Trophoblast cell (in vitro differentiated cells and primary cell): ENCODE data around the gene CALML4.

ENCODE experiments used
- DNase-seq, 2 donors: peaks; one replicate each; pipeline ENCODE4 v3.0.0-alpha.2; 2016
- H2AFZ ChIP-seq: 2 replicates; pipeline ENCODE4 v1.6.1; 2013; ENCODE audit warnings: low read length, moderate library complexity, mild to moderate bottlenecking; ENCODE audit not compliant: insufficient read depth, poor library complexity
- H2AK5ac ChIP-seq: 2 replicates; pipeline ENCODE4 v1.6.1; 2013; ENCODE audit warnings: mild to moderate bottlenecking, low read length
- H2BK120ac ChIP-seq: 2 replicates; pipeline ENCODE4 v1.6.1; 2013; ENCODE audit warnings: low read length, mild to moderate bottlenecking, moderate library complexity; ENCODE audit not compliant: insufficient read depth, poor library complexity
- H2BK12ac ChIP-seq: 2 replicates; pipeline ENCODE4 v1.6.1; 2013; ENCODE audit warnings: mild to moderate bottlenecking, low read length, moderate library complexity
- H2BK5ac ChIP-seq: 2 replicates; pipeline ENCODE4 v1.6.1; 2013; ENCODE audit warnings: low read length, low read depth, moderate library complexity, mild to moderate bottlenecking; ENCODE audit not compliant: poor library complexity
- H3K14ac ChIP-seq: 2 replicates; pipeline ENCODE4 v1.6.1; 2013; ENCODE audit warnings: mild to moderate bottlenecking, low read length
- H3K18ac ChIP-seq: 2 replicates; pipeline ENCODE4 v1.6.1; 2013; ENCODE audit warnings: mild to moderate bottlenecking, low read length
- H3K23ac ChIP-seq: 2 replicates; pipeline ENCODE4 v1.6.1; 2013; ENCODE audit warnings: low read length
- H3K27ac ChIP-seq: 2 replicates; pipeline ENCODE4 v1.5.1; 2013; ENCODE audit warnings: low read depth, mild to moderate bottlenecking, inconsistent platforms, low read length, moderate library complexity
- H3K27me3 ChIP-seq: 2 replicates; pipeline ENCODE4 v1.6.1; 2013; ENCODE audit warnings: inconsistent platforms, mild to moderate bottlenecking, low read length, moderate library complexity; ENCODE audit not compliant: insufficient read depth
- H3K36me3 ChIP-seq, 2 experiments: 1 replicate in 1 of 2; 2 replicates in 1 of 2; pipeline ENCODE4 v1.6.1; 2013; ENCODE audit warnings: low read length in 2 of 2, mild to moderate bottlenecking in 2 of 2, moderate library complexity in 1 of 2; ENCODE audit not compliant: insufficient read depth in 2 of 2, control insufficient read depth in 1 of 2
- H3K4ac ChIP-seq: 2 replicates; pipeline ENCODE4 v1.6.1; 2013; ENCODE audit warnings: low read depth, mild to moderate bottlenecking, low read length, moderate library complexity
- H3K4me1 ChIP-seq, 2 experiments: 1 replicate in 1 of 2; 2 replicates in 1 of 2; pipeline ENCODE4 v1.6.1; 2013; ENCODE audit warnings: low read length in 2 of 2, mild to moderate bottlenecking in 2 of 2, moderate library complexity in 1 of 2; ENCODE audit not compliant: insufficient read depth in 2 of 2, control insufficient read depth in 1 of 2
- H3K4me2 ChIP-seq: 2 replicates; pipeline ENCODE4 v1.6.1; 2013; ENCODE audit warnings: inconsistent platforms, mild to moderate bottlenecking, low read length, moderate library complexity
- H3K4me3 ChIP-seq: 2 replicates; pipeline ENCODE4 v1.5.1; 2013; ENCODE audit warnings: mild to moderate bottlenecking, low read depth, low read length, inconsistent platforms
- H3K79me1 ChIP-seq: one replicate; pipeline ENCODE4 v1.6.1; 2013; ENCODE audit warnings: low read length
- H3K79me2 ChIP-seq: 2 replicates; pipeline ENCODE4 v1.6.1; 2013; ENCODE audit warnings: low read length, mild to moderate bottlenecking; ENCODE audit not compliant: control insufficient read depth, insufficient read depth, poor library complexity
- H3K9ac ChIP-seq: 2 replicates; pipeline ENCODE4 v1.6.1; 2013; ENCODE audit warnings: mild to moderate bottlenecking, low read length
- H3K9me3 ChIP-seq: 2 replicates; pipeline ENCODE4 v1.6.1; 2013; ENCODE audit warnings: low read depth, mild to moderate bottlenecking, control low read depth, inconsistent platforms, low read length; ENCODE audit not compliant: insufficient read depth
- H4K12ac ChIP-seq: 2 replicates; pipeline ENCODE4 v1.6.1; 2013; ENCODE audit warnings: low read depth, mild to moderate bottlenecking, low read length, moderate library complexity
- H4K8ac ChIP-seq: 2 replicates; pipeline ENCODE4 v1.6.1; 2013; ENCODE audit warnings: low read depth, mild to moderate bottlenecking, low read length, moderate library complexity
- H4K91ac ChIP-seq: one replicate; pipeline ENCODE4 v1.6.1; 2013; ENCODE audit warnings: low read depth, mild to moderate bottlenecking, low read length, moderate library complexity
- WGBS: extraction: QIAGEN DNeasy Blood & Tissue Kit; methylation state at CpG from one replicate; pipeline ENCODE4 v1.1.7; 2013; ENCODE audit warnings: missing lambda C conversion rate; ENCODE audit not compliant: insufficient read length, insufficient coverage; ENCODE audit errors: extremely low coverage; 5-methylcytosine and 5-hydroxymethylcytosine counted together

Gene CALML4

DNA sequence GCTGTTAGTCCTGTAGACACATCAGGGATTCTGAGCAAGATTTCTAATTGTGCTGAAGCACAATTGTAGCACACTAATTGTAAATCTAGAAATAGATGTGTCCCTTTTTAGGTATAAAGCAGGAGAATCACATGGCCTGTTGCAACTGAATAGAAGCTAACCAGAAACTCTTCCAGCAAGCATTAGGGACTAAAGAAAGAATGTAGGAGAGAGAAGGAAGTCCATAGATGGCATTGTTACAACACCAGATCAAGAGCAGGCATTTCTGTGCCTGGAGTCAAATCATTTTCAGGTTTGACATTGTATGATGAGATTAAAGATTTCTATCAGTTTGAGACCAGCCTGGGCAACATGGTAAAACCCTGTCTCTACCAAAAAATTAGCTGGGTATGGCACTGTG lies 27.4 kb downstream of the CALML4 start:
- DNase-seq = no peak
- Histone ChIP-seq H3K79me1 (no peaks in the 10 kb centered on the region), H2AFZ (no peak overlapping the region), H3K27ac (no peak overlapping the region), H4K8ac (no peak overlapping the region), H3K4ac (no peak overlapping the region), H2BK12ac (no peak overlapping the region), H4K91ac (no peak overlapping the region), H2AK5ac (no peak overlapping the region), H3K9me3 (no peaks in the 10 kb centered on the region), H3K79me2 (no peaks in the 10 kb centered on the region), H3K4me1 (peaks cover 0 to 2% of the 10 kb centered on the region in 2 experiments), H2BK120ac (no peak overlapping the region), H4K12ac (no peak overlapping the region), H3K14ac (no peak overlapping the region), H3K9ac (no peak overlapping the region), H3K4me3 (no peak overlapping the region), H3K36me3 (peaks cover 6 to 10% of the 10 kb centered on the region in 2 experiments), H3K4me2 (no peak overlapping the region), H2BK5ac (no peak overlapping the region), H3K27me3 (no peaks in the 10 kb centered on the region), H3K18ac (no peak overlapping the region), H3K23ac (no peak overlapping the region)

DNA sequence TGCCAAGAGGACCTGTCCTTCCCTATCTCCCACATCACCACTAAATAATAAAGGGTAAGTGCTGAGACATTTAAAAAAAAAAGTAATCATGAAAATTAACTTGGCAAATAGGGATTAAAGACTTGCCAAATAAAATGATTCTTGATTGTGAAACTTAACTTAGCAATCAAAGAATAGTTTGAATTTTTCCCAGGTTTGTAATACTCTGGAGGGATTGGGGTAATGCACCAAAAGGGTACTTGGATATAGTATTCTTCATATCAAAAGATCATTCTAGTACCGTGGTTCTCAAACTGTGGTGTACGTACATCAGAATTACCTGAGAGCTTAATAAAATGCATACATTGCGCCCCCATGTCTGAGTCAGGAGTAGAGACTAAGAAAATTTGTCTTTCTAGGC lies 28.5 kb downstream of the CALML4 start:
- H3K4me1 ChIP-seq = peaks cover 0 to 2% of the 10 kb centered on the region in 2 experiments
- no peak overlapping the region for H3K4ac ChIP-seq
- no peak overlapping the region for H3K4me2 ChIP-seq
- H4K91ac ChIP-seq = no peak overlapping the region
- H3K27ac ChIP-seq = no peak overlapping the region
- no peak overlapping the region for H3K23ac ChIP-seq
- no peak overlapping the region for H4K8ac ChIP-seq
- H3K79me2 ChIP-seq = no peaks in the 10 kb centered on the region
- H3K4me3 ChIP-seq = no peak overlapping the region
- H2BK5ac ChIP-seq = no peak overlapping the region
- no peaks in the 10 kb centered on the region for H3K79me1 ChIP-seq
- no peak for DNase-seq
- H3K9me3 ChIP-seq = no peaks in the 10 kb centered on the region
- H3K27me3 ChIP-seq = no peaks in the 10 kb centered on the region
- H2BK12ac ChIP-seq = no peak overlapping the region
- H3K36me3 ChIP-seq = peaks cover 4 to 8% of the 10 kb centered on the region in 2 experiments
- WGBS = no CpG with 5 or more reads among the region's 3 CpGs
- H4K12ac ChIP-seq = no peak overlapping the region
- H2BK120ac ChIP-seq = no peak overlapping the region
- H3K18ac ChIP-seq = no peak overlapping the region
- H2AK5ac ChIP-seq = no peak overlapping the region
- H3K14ac ChIP-seq = no peak overlapping the region
- no peak overlapping the region for H2AFZ ChIP-seq
- H3K9ac ChIP-seq = no peak overlapping the region

DNA sequence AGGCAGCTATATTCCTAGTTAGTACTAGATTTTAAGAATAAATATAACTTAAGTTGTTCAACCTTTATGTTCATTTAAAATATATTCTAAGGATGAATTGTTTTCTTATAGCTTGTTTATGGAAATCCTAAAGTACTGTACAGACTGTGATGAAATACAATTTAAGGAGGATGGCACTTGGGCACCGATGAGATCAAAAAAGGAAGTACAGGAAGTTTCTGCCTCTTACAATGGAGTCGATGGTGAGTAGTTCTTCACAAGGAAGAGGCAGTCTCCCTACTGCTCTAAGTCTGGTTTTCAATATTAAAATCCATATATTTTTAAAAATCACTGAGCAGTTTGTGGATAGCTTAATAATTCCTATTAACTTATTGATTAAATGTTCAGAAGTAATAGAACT lies 29.6 kb downstream of the CALML4 start:
- Histone ChIP-seq H3K27ac (no peak overlapping the region), H3K27me3 (no peaks in the 10 kb centered on the region)

DNA sequence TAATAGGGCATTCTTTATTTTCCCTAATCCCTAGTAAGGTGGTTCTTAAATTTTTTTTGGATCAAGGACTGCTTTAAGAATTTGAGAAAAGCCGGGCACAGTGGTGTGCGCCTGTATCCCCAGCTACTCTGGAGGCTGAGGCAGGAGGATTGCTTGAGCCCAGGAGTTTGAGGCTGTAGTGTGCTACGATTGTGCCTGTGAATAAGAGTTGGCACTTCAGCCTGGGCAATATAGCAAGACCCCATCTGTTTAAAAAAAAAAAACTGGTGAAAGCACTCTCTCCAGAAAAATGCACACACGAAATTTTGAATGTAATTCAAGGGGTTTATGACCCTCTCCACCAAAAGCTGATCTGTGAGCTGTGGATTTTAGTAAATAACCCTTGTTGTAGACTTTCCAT lies 32.0 kb downstream of the CALML4 start:
- Histone ChIP-seq H3K23ac (no peak overlapping the region), H2AFZ (no peak overlapping the region), H3K9me3 (no peaks in the 10 kb centered on the region), H2AK5ac (no peak overlapping the region), H4K8ac (no peak overlapping the region), H2BK12ac (no peak overlapping the region), H3K14ac (no peak overlapping the region), H3K79me2 (no peaks in the 10 kb centered on the region), H3K4me2 (no peak overlapping the region), H4K12ac (no peak overlapping the region), H3K4me3 (no peak overlapping the region), H3K4ac (no peak overlapping the region), H3K36me3 (peaks cover 1 to 6% of the 10 kb centered on the region in 2 experiments), H3K79me1 (no peaks in the 10 kb centered on the region), H4K91ac (no peak overlapping the region), H2BK5ac (no peak overlapping the region), H3K9ac (no peak overlapping the region), H2BK120ac (no peak overlapping the region), H3K27ac (no peak overlapping the region), H3K4me1 (peaks cover 0 to 2% of the 10 kb centered on the region in 2 experiments), H3K27me3 (no peaks in the 10 kb centered on the region), H3K18ac (no peak overlapping the region)
- DNase-seq = no peak
- WGBS = no CpG with 5 or more reads among the region's 4 CpGs

More for the DNA sequence above, 29.6 kb downstream of the CALML4 start:
- Histone ChIP-seq H3K36me3 (peaks cover 1 to 6% of the 10 kb centered on the region in 2 experiments), H2BK5ac (no peak overlapping the region), H4K91ac (no peak overlapping the region), H3K23ac (no peak overlapping the region), H2AK5ac (no peak overlapping the region), H2BK12ac (no peak overlapping the region), H3K4me2 (no peak overlapping the region), H3K9me3 (no peaks in the 10 kb centered on the region), H3K79me2 (no peaks in the 10 kb centered on the region), H3K4me3 (no peak overlapping the region), H2AFZ (no peak overlapping the region), H4K12ac (no peak overlapping the region), H4K8ac (no peak overlapping the region), H3K4me1 (peaks cover 0 to 2% of the 10 kb centered on the region in 2 experiments), H3K4ac (no peak overlapping the region), H3K9ac (no peak overlapping the region), H3K79me1 (no peaks in the 10 kb centered on the region), H3K18ac (no peak overlapping the region), H3K14ac (no peak overlapping the region), H2BK120ac (no peak overlapping the region)
- DNase-seq = no peak
- no CpG with 5 or more reads among the region's 2 CpGs for WGBS
